PC-9 (cell line): ENCODE measurements around the gene CAPZA2. TPM values are rescaled to one million over a fixed set of nuclear protein-coding genes. Genes with fewer than 3 reads are reported as not detected.

Experiments used
- BruUV-seq: library from RNA; stranded (reverse); fragments of 400-500 nt; replicated peaks from 2 replicates; lab custom pipeline; 2021; lab: Mats Ljungman, UMichigan
- CTCF ChIA-PET: fragments of 300-600 bp; sonication (Branson Sonifier 250); formaldehyde crosslinking; loops from one replicate; lab custom pipeline; 2022; ENCODE audit warnings: antibody characterized with exemption; lab: Charles Lee
- POLR2A ChIA-PET: fragments of 300-600 bp; sonication (Branson Sonifier 250); formaldehyde crosslinking; loops from one replicate; lab custom pipeline; 2022; ENCODE audit warnings: antibody characterized with exemption; ENCODE audit not compliant: unreplicated experiment; lab: Charles Lee
- DNase-seq, 2 experiments: peaks; one replicate each; pipeline versions ENCODE4 v3.0.0 to v3.0.0-alpha.2; 2015 to 2022; ENCODE audit warnings: mixed read lengths in 1 of 2
- H2AFZ ChIP-seq: fragments of 200-600 bp; sonication (generic); 2 replicates; pipeline ENCODE4 v1.8.1; 2017; ENCODE audit warnings: antibody characterized with exemption
- H3F3A ChIP-seq: fragments of 200-600 bp; sonication (generic); 2 replicates; pipeline ENCODE4 v1.8.1; 2017; ENCODE audit warnings: antibody characterized with exemption, mild to moderate bottlenecking, low read depth; ENCODE audit not compliant: insufficient read depth
- H3K27ac ChIP-seq: fragments of 200-600 bp; sonication (generic); 2 replicates; pipeline ENCODE4 v1.6.1; 2016; ENCODE audit warnings: mixed run types
- H3K27me3 ChIP-seq: fragments of 200-600 bp; sonication (generic); 2 replicates; pipeline ENCODE4 v1.6.1; 2016; ENCODE audit warnings: low read depth, mixed run types; ENCODE audit not compliant: insufficient read depth
- H3K36me3 ChIP-seq: fragments of 200-600 bp; sonication (generic); 2 replicates; pipeline ENCODE4 v1.6.1; 2016; ENCODE audit warnings: low read depth, mixed run types
- H3K4me1 ChIP-seq: fragments of 200-600 bp; sonication (generic); replicated peaks from 2 replicates; pipeline ENCODE4 v1.6.1; 2016; ENCODE audit warnings: mixed run types; ENCODE audit not compliant: insufficient read depth
- H3K4me2 ChIP-seq: fragments of 200-600 bp; sonication (generic); 2 replicates; pipeline ENCODE4 v1.6.1; 2017; ENCODE audit warnings: mixed run types
- H3K4me3 ChIP-seq: fragments of 200-600 bp; sonication (generic); 2 replicates; pipeline ENCODE4 v1.6.1; 2016; ENCODE audit warnings: mixed run types
- H3K79me2 ChIP-seq: fragments of 200-600 bp; sonication (generic); 2 replicates; pipeline ENCODE4 v1.6.1; 2017; ENCODE audit warnings: low read depth, mixed run types
- H3K9me2 ChIP-seq: fragments of 200-600 bp; sonication (generic); 2 replicates; pipeline ENCODE4 v1.8.1; 2017; ENCODE audit warnings: mild to moderate bottlenecking; ENCODE audit not compliant: insufficient read depth
- H3K9me3 ChIP-seq: fragments of 200-600 bp; sonication (generic); 2 replicates; pipeline ENCODE4 v1.8.1; 2016; ENCODE audit warnings: low read depth; ENCODE audit not compliant: insufficient read depth
- H4K20me1 ChIP-seq: fragments of 200-600 bp; sonication (generic); 2 replicates; pipeline ENCODE4 v1.8.1; 2017; ENCODE audit not compliant: insufficient read depth
- CTCF ChIP-seq: fragments of 200-600 bp; sonication (generic); conservative IDR thresholded peaks from 2 replicates; pipeline ENCODE4 v1.6.1; 2017; ENCODE audit warnings: mixed run types, antibody characterized with exemption, mild to moderate bottlenecking, moderate library complexity
- EZH2 ChIP-seq: fragments of 200-600 bp; sonication (generic); IDR thresholded peaks from 2 replicates; pipeline ENCODE4 v1.8.0; 2017; ENCODE audit warnings: antibody characterized with exemption, low read depth
- intact Hi-C: fragments of 100-400 bp; cut with micrococcal nuclease; formaldehyde crosslinking; loops from one replicate; pipeline ENCODE4 v1.10.0; 2022; ENCODE audit not compliant: unreplicated experiment
- total RNA-seq: library from RNA; stranded (reverse); gene quantifications from 2 replicates; pipeline ENCODE4 v1.2.3, GENCODE V29; 2021

The CAPZA2 gene
- total RNA-seq, 1 experiment from 2014 or later = 171 TPM

GRCh38 chr7:116906391-116906790 lies 44.0 kb downstream of the CAPZA2 start:
- Histone ChIP-seq H3K36me3 (peaks cover 36% of the 10 kb centered on the region), H3F3A (peaks cover 32% of the 10 kb centered on the region), H4K20me1 (0 out of 2 replicates have a peak, but pooled peaks cover 6% of the 10 kb centered on the region), H3K9me2 (no peaks in the 10 kb centered on the region), H3K79me2 (0 out of 2 replicates have a peak, but pooled peaks cover 5% of the 10 kb centered on the region), H3K4me3 (no peak overlapping the region), H2AFZ (no peak overlapping the region), H3K27me3 (no peaks in the 10 kb centered on the region), H3K4me2 (no peak overlapping the region), H3K4me1 (no peaks in the 10 kb centered on the region), H3K27ac (no peak overlapping the region), H3K9me3 (no peaks in the 10 kb centered on the region)
- ChIA-PET CTCF (no interaction called here), POLR2A (no interaction called here)
- TF ChIP-seq CTCF (no peak), EZH2 (no peak)
- no peak for DNase-seq
- BruUV-seq = no TSS peak
- intact Hi-C loops = no loop called here

- peaks cover 47% of the 10 kb centered on the region for H3K36me3 ChIP-seq
- H3K9me3 ChIP-seq = no peaks in the 10 kb centered on the region
- intact Hi-C loops = no loop called here
- CTCF ChIA-PET = no interaction called here
- 0 out of 2 replicates have a peak, but pooled peaks cover 5% of the 10 kb centered on the region for H3K79me2 ChIP-seq
- no peak overlapping the region for H3K27ac ChIP-seq
- no peaks in the 10 kb centered on the region for H3K4me1 ChIP-seq
- peaks cover 19% of the 10 kb centered on the region for H3F3A ChIP-seq
- H4K20me1 ChIP-seq = 0 out of 2 replicates have a peak, but pooled peaks cover 6% of the 10 kb centered on the region
- H3K27me3 ChIP-seq = no peaks in the 10 kb centered on the region
- no TSS peak for BruUV-seq
- no peak for TF ChIP-seq CTCF
- no peak for TF ChIP-seq EZH2
- H2AFZ ChIP-seq = no peak overlapping the region
- H3K9me2 ChIP-seq = no peaks in the 10 kb centered on the region
- H3K4me3 ChIP-seq = no peak overlapping the region
- POLR2A ChIA-PET = no interaction called here
- DNase-seq = no peak
- H3K4me2 ChIP-seq = no peak overlapping the region
These were observed 48.0 kb downstream of the CAPZA2 start for GRCh38 chr7:116910383-116910782.

- DNase-seq = no peak
- POLR2A ChIA-PET = no interaction called here
- Histone ChIP-seq H3K4me3 (no peak overlapping the region), H4K20me1 (0 out of 2 replicates have a peak, but pooled peaks cover 6% of the 10 kb centered on the region), H3K27ac (no peak overlapping the region), H3K79me2 (no peaks in the 10 kb centered on the region), H3K9me3 (no peaks in the 10 kb centered on the region), H3K4me1 (no peaks in the 10 kb centered on the region), H2AFZ (no peak overlapping the region), H3K36me3 (peaks cover 45% of the 10 kb centered on the region), H3K27me3 (no peaks in the 10 kb centered on the region), H3F3A (peaks cover 13% of the 10 kb centered on the region; the same call in 1 of the 2 replicates), H3K9me2 (no peaks in the 10 kb centered on the region), H3K4me2 (no peak overlapping the region)
- TF ChIP-seq EZH2 = no peak
- no peak for TF ChIP-seq CTCF
- no TSS peak for BruUV-seq
- intact Hi-C loops = no loop called here
- CTCF ChIA-PET = no interaction called here
These were observed 49.4 kb downstream of the CAPZA2 start for GRCh38 chr7:116911801-116912200.
